RWPE2 (cell line): Measurements from ENCODE around the gene POFUT1.

ENCODE experiments used
- ATAC-seq: fragments of 200-7000 bp; cut with Tn5 transposase; 3 replicates; pipeline ENCODE4 v1.9.1; 2021; ENCODE audit warnings: low read depth
- DNase-seq: peaks from one replicate; pipeline ENCODE4 v3.0.0-alpha.2; 2020; ENCODE audit warnings: low spot score
- H3K27ac ChIP-seq: fragments of 450-650 bp; 2 replicates; pipeline ENCODE4 v1.5.1; 2017; ENCODE audit warnings: mild to moderate bottlenecking; ENCODE audit not compliant: poor library complexity, severe bottlenecking
- H3K27me3 ChIP-seq: fragments of 250-450 bp; sonication (Bioruptor Pico); 2 replicates; pipeline ENCODE4 v1.5.1; 2021; ENCODE audit warnings: mild to moderate bottlenecking, moderate library complexity; ENCODE audit not compliant: insufficient read depth, poor library complexity, severe bottlenecking
- H3K36me3 ChIP-seq: fragments of 250-450 bp; sonication (Bioruptor Pico); 2 replicates; pipeline ENCODE4 v1.5.1; 2020; ENCODE audit warnings: low read depth, mild to moderate bottlenecking, moderate library complexity
- H3K4me1 ChIP-seq: fragments of 250-450 bp; sonication (Bioruptor Pico); 2 replicates; pipeline ENCODE4 v1.5.1; 2021; ENCODE audit warnings: mild to moderate bottlenecking, moderate library complexity; ENCODE audit not compliant: insufficient read depth, poor library complexity, severe bottlenecking
- H3K4me3 ChIP-seq: fragments of 250-450 bp; sonication (Bioruptor Pico); 2 replicates; pipeline ENCODE4 v1.5.1; 2021; ENCODE audit warnings: mild to moderate bottlenecking, moderate library complexity; ENCODE audit not compliant: severe bottlenecking
- H3K9me3 ChIP-seq: fragments of 250-450 bp; sonication (Bioruptor Pico); 2 replicates; pipeline ENCODE4 v1.5.1; 2021; ENCODE audit warnings: mild to moderate bottlenecking, moderate library complexity; ENCODE audit not compliant: severe bottlenecking
- CTCF ChIP-seq: fragments of 450-650 bp; IDR thresholded peaks from one replicate; pipeline ENCODE4 v1.5.1; 2017; ENCODE audit warnings: mild to moderate bottlenecking, moderate library complexity; ENCODE audit not compliant: poor library complexity, severe bottlenecking

The POFUT1 gene

GRCh38 chr20:32227744-32228688 is 20.3 kb downstream of the POFUT1 start:
- no peak overlapping the region for H3K4me3 ChIP-seq
- peaks cover 89% of the 10 kb centered on the region for H3K36me3 ChIP-seq
- H3K9me3 ChIP-seq, result no peaks in the 10 kb centered on the region
- H3K27ac ChIP-seq, result no peak overlapping the region
- no peaks in the 10 kb centered on the region for H3K27me3 ChIP-seq
- ATAC-seq (no peak), DNase-seq (no peak)
- H3K4me1 ChIP-seq, result no peaks in the 10 kb centered on the region
- no peak for TF ChIP-seq CTCF

- no peak overlapping the region for H3K27ac ChIP-seq
- no peaks in the 10 kb centered on the region for H3K9me3 ChIP-seq
- no peaks in the 10 kb centered on the region for H3K27me3 ChIP-seq
- H3K4me1 ChIP-seq, result no peaks in the 10 kb centered on the region
- no peak overlapping the region for H3K4me3 ChIP-seq
- DNase-seq (no peak), ATAC-seq (no peak)
- peaks cover 91% of the 10 kb centered on the region for H3K36me3 ChIP-seq
- TF ChIP-seq CTCF, result no peak
Measured at GRCh38 chr20:32229251-32229747, 21.6 kb downstream of the POFUT1 start.

- ATAC-seq, result no peak
- Histone ChIP-seq H3K27me3 (no peaks in the 10 kb centered on the region), H3K27ac (no peak overlapping the region), H3K4me1 (peaks cover 2% of the 10 kb centered on the region), H3K9me3 (no peaks in the 10 kb centered on the region), H3K36me3 (peaks cover 93% of the 10 kb centered on the region), H3K4me3 (no peak overlapping the region)
- TF ChIP-seq CTCF, result no peak
- no peak for DNase-seq
Measured at GRCh38 chr20:32230707-32231106, 23.0 kb downstream of the POFUT1 start.

GRCh38 chr20:32231245-32231644 is 23.6 kb downstream of the POFUT1 start:
- Histone ChIP-seq H3K27ac (no peak overlapping the region), H3K27me3 (no peaks in the 10 kb centered on the region), H3K9me3 (no peaks in the 10 kb centered on the region), H3K4me3 (no peak overlapping the region), H3K4me1 (peaks cover 7% of the 10 kb centered on the region), H3K36me3 (peaks cover 88% of the 10 kb centered on the region)
- DNase-seq (no peak), ATAC-seq (no peak)
- no peak for TF ChIP-seq CTCF

GRCh38 chr20:32231847-32232246 is 24.2 kb downstream of the POFUT1 start:
- ATAC-seq (no peak), DNase-seq (no peak)

More at GRCh38 chr20:32231847-32232246, 24.2 kb downstream of the POFUT1 start:
- H3K27ac ChIP-seq, result no peak overlapping the region
- peaks cover 7% of the 10 kb centered on the region for H3K4me1 ChIP-seq
- H3K4me3 ChIP-seq, result no peak overlapping the region
- H3K36me3 ChIP-seq, result peaks cover 82% of the 10 kb centered on the region
- H3K27me3 ChIP-seq, result no peaks in the 10 kb centered on the region
- H3K9me3 ChIP-seq, result no peaks in the 10 kb centered on the region
- TF ChIP-seq CTCF, result no peak
